Stimulated activated CD8-positive, alpha-beta memory T cell treated with anti-CD3 and anti-CD28 coated beads, Interleukin-4, amount 100 ng/mL, for 1 hour (primary cell): ENCODE results near the gene CFAP91.

ENCODE experiments used
- DNase-seq, 2 donors: peaks; one replicate each; pipeline ENCODE4 v3.0.0-alpha.2; 2020; ENCODE audit warnings: low read depth in 2 of 2, low spot score in 1 of 2

CFAP91 gene

GRCh38 chr3:119738741-119739140 is 35.9 kb downstream of the CFAP91 start:
- no peak for DNase-seq

GRCh38 chr3:119741657-119742590 is 39.1 kb downstream of the CFAP91 start:
- no peak for DNase-seq

DNA sequence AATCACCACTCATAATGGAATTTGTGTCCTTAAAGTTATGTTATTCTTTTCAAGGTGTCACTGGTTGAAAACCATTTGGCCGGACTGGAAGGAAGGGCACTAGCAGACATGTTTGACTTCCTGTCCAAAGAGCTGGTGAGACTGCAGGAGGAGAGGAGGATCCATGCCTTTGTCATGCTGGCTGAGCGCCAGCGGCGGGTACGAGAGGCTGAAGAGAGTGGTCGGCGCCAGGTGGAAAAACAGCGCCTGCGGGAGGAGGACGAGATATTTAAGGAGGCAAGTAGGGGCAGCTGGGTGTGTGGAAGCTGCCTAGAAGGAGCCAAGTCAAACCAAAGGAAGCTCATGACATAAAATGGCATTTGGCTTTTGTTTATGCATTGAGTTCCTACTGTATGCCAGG is 41.1 kb downstream of the CFAP91 start:
- DNase-seq, result no peak

GRCh38 chr3:119745942-119746341 is 43.1 kb downstream of the CFAP91 start:
- DNase-seq, result no peak

GRCh38 chr3:119746423-119746822 is 43.6 kb downstream of the CFAP91 start:
- DNase-seq, result no peak

DNA sequence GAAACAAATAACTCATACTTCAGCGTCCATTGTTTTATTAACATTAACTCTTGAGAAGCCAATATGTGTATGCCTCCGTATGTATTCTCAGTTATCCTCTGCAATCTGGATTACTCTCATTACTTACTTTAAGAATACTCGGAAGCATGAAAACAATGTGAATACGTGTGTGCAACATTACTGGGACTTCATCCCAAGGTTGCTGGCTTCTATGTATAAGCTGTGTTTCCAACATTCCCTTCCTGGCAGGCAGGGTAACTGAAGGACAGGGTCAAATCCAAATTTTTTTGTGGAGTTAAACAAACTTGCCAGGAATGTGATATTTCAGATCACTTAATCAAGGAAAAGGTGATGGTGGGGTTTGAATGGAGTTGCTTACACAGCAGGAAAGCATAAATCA is 44.5 kb downstream of the CFAP91 start:
- no peak for DNase-seq

GRCh38 chr3:119748991-119749390 is 46.2 kb downstream of the CFAP91 start:
- DNase-seq, result no peak

- no peak for DNase-seq
These were observed 48.6 kb downstream of the CFAP91 start for GRCh38 chr3:119751423-119751822.
